ENCODE data around the gene MUC5B.

MUC5B gene

DNA sequence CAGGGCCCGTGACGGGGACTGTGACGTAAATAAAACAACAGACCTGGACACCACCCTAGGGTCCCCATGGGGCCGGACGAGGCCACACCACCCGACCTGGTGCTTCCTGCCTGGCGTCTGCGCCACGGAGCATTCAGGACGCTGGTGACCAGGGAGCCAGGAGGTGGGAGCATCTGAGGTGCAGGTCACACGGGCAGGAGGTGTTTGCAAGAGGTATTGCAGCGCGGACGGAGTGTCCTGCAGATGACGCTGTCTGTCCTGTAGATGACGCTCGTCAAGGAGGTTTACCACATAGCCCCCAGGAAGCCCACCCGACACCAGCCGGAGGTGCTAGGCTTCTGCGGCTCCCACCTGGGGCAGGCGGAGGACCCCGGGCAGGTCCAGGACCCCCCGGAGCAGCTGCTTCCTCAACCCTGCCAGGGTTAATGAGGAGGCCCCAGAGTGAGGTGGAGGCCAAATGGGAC is 986 bp upstream of the MUC5B start:
- peaks cover 17% of the 10 kb centered on the region for H3K27me3 ChIP-seq (ENCODE audit: control insufficient read depth, insufficient read depth, low read length)
- no peak overlapping the region for H3K9ac ChIP-seq (ENCODE audit: low read length)
- H3K4me1 ChIP-seq (ENCODE audit: control insufficient read depth, insufficient read depth, low read length): peaks cover 39% of the 10 kb centered on the region

DNA sequence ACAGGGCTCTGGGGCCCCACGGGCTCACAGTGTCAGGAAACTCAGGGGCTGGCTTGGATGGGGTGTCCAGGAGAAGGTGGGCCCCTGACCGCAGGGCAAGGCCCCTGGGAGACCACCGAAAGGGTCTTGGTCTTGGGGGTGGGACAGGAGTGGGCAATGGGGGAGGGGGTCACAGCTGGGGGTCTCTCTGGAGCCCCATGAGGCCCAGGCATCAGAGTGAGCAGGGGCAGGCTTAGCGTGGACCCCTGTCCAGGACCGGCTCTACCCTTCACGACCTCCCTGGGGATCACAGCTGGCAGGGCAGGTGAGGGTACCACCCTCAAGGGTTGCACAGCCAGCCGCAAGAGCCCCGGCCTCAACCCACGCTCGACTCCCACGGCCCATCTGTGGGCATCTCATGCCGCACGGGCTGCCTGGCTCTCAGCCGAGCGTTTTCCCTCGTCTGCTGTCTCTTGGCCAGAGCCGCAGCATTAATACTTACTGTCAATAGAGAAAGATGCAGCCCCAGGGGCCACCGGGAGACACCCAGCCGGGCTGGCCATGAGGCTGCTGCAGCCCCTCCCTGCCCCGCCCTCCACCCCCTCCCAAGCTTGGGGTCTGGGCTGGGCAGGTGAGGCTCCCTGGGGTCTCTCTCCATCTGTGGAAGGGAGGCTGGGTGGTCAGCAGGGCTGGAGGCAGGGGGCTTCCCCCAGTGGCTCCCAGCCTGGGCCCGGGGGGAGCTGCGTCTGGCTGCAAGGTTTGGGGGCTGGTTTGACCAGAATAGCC is 662 bp downstream of the MUC5B start:
- peaks cover 17% of the 10 kb centered on the region for H3K27me3 ChIP-seq (ENCODE audit: control insufficient read depth, insufficient read depth, low read length)
- no peak overlapping the region for H3K4me3 ChIP-seq (ENCODE audit: low read length)
- H3K36me3 ChIP-seq (ENCODE audit: control insufficient read depth, insufficient read depth, low read length): no peaks in the 10 kb centered on the region
- peaks cover 39% of the 10 kb centered on the region for H3K4me1 ChIP-seq (ENCODE audit: control insufficient read depth, insufficient read depth, low read length)
- H3K9me3 ChIP-seq (ENCODE audit: control insufficient read depth, low read length): no peaks in the 10 kb centered on the region
- no peak overlapping the region for H3K9ac ChIP-seq (ENCODE audit: low read length)

More for the DNA sequence above, 986 bp upstream of the MUC5B start:
- H3K36me3 ChIP-seq (ENCODE audit: control insufficient read depth, insufficient read depth, low read length): no peaks in the 10 kb centered on the region
- no peaks in the 10 kb centered on the region for H3K9me3 ChIP-seq (ENCODE audit: control insufficient read depth, low read length)
- H3K4me3 ChIP-seq (ENCODE audit: low read length): no peak overlapping the region

DNA sequence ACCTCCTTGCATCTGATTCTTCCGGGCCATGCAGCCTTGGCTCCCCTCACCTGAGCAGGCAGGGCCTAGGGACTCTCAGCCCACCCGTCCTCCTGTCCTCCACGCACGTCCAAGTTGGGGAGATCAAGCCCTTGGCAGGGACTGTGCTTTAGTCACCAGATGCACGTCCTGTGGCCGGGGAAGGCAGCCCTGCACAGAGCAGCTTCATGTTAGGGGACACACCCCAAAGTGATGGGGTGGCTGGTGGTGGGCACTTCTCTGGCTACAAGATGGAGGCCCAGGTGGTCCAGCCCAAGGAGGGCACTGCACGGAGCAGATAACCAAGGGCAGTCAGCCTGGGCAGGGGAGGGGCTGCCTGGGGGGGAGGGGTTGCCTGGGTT is 1.2 kb downstream of the MUC5B start:
- Histone ChIP-seq H3K36me3 (ENCODE audit: control insufficient read depth, insufficient read depth, low read length) (no peaks in the 10 kb centered on the region), H3K9me3 (ENCODE audit: control insufficient read depth, low read length) (no peaks in the 10 kb centered on the region), H3K4me1 (ENCODE audit: control insufficient read depth, insufficient read depth, low read length) (peaks cover 37% of the 10 kb centered on the region), H3K9ac (ENCODE audit: low read length) (no peak overlapping the region), H3K27me3 (ENCODE audit: control insufficient read depth, insufficient read depth, low read length) (peaks cover 17% of the 10 kb centered on the region), H3K4me3 (ENCODE audit: low read length) (no peak overlapping the region)

GRCh38 chr11:1224491-1225385 is 1.9 kb downstream of the MUC5B start:
- Histone ChIP-seq H3K4me1 (ENCODE audit: control insufficient read depth, insufficient read depth, low read length) (peaks cover 31% of the 10 kb centered on the region), H3K27me3 (ENCODE audit: control insufficient read depth, insufficient read depth, low read length) (peaks cover 17% of the 10 kb centered on the region), H3K9ac (ENCODE audit: low read length) (no peak overlapping the region), H3K4me3 (ENCODE audit: low read length) (no peak overlapping the region), H3K36me3 (ENCODE audit: control insufficient read depth, insufficient read depth, low read length) (no peaks in the 10 kb centered on the region), H3K9me3 (ENCODE audit: control insufficient read depth, low read length) (no peaks in the 10 kb centered on the region)

- Histone ChIP-seq H3K36me3 (ENCODE audit: control insufficient read depth, insufficient read depth, low read length) (no peaks in the 10 kb centered on the region), H3K9me3 (ENCODE audit: control insufficient read depth, low read length) (no peaks in the 10 kb centered on the region), H3K4me3 (ENCODE audit: low read length) (no peak overlapping the region), H3K4me1 (ENCODE audit: control insufficient read depth, insufficient read depth, low read length) (peaks cover 23% of the 10 kb centered on the region), H3K27me3 (ENCODE audit: control insufficient read depth, insufficient read depth, low read length) (peaks cover 12% of the 10 kb centered on the region), H3K9ac (ENCODE audit: low read length) (no peak overlapping the region)
Measured at GRCh38 chr11:1225386-1226225, 2.7 kb downstream of the MUC5B start.

DNA sequence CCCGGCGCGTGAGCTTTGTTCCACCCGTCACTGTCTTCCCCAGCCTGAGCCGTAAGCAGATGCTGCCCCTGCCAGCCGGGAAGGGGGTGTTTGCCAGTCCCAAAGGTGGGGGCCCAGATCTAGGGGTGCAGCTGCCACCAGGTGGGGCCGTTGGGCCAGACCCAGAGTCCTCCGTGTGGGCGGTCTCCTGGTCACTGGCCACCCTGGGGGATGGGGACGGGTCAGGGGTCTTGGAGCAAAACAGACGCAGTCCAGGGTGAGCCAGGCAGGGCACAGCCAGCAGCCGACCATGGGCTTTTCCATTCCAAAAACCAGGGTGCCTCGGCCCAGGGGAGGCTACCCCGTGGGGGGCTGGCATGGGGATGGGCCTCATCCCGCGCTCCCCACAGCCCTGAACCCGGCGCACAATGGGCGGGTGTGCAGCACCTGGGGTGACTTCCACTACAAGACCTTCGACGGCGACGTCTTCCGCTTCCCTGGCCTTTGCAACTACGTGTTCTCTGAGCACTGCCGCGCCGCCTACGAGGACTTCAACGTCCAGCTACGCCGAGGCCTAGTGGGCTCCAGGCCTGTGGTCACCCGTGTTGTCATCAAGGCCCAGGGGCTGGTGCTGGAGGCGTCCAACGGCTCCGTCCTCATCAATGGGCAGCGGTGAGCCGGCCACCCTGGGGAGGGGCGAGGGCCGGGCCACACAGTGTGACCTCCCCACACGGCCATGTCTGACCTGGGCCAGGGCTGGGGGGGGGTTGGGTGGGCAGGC is 3.5 kb downstream of the MUC5B start:
- H3K27me3 ChIP-seq (ENCODE audit: control insufficient read depth, insufficient read depth, low read length): peaks cover 8% of the 10 kb centered on the region
- H3K9ac ChIP-seq (ENCODE audit: low read length): no peak overlapping the region

GRCh38 chr11:1226986-1227550 is 4.2 kb downstream of the MUC5B start:
- Histone ChIP-seq H3K9me3 (ENCODE audit: control insufficient read depth, low read length) (no peaks in the 10 kb centered on the region), H3K36me3 (ENCODE audit: control insufficient read depth, insufficient read depth, low read length) (no peaks in the 10 kb centered on the region), H3K4me1 (ENCODE audit: control insufficient read depth, insufficient read depth, low read length) (peaks cover 20% of the 10 kb centered on the region), H3K27me3 (ENCODE audit: control insufficient read depth, insufficient read depth, low read length) (peaks cover 3% of the 10 kb centered on the region), H3K4me3 (ENCODE audit: low read length) (no peak overlapping the region), H3K9ac (ENCODE audit: low read length) (no peak overlapping the region)

More for the DNA sequence above, 3.5 kb downstream of the MUC5B start:
- Histone ChIP-seq H3K36me3 (ENCODE audit: control insufficient read depth, insufficient read depth, low read length) (no peaks in the 10 kb centered on the region), H3K9me3 (ENCODE audit: control insufficient read depth, low read length) (no peaks in the 10 kb centered on the region), H3K4me3 (ENCODE audit: low read length) (no peak overlapping the region), H3K4me1 (ENCODE audit: control insufficient read depth, insufficient read depth, low read length) (peaks cover 23% of the 10 kb centered on the region)

DNA sequence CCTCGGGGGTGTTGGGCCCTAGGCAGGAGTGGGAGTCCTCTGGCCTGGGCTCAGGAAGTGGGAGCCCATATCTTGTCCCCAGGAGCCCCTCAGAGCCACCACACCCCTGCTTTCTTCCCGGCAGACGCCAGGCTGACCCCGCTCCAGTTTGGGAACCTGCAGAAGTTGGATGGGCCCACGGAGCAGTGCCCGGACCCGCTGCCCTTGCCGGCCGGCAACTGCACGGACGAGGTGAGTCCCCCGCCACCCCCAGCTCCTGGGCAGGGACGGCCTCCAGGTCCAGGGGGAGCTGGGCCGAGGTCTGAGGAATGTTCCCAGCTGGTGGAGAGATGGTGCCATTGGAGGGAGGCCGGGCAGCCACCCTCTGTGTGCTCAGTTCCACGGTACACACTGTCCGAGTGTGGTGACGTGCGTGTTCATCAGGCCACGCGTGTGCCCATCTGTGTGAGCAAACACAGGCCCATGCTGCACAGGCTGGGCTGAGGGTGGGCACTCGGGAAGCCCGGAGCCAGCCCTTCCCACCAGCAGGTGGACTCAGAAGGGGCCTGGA is 4.8 kb downstream of the MUC5B start:
- Histone ChIP-seq H3K4me3 (ENCODE audit: low read length) (no peak overlapping the region), H3K9ac (ENCODE audit: low read length) (no peak overlapping the region), H3K9me3 (ENCODE audit: control insufficient read depth, low read length) (no peaks in the 10 kb centered on the region), H3K27me3 (ENCODE audit: control insufficient read depth, insufficient read depth, low read length) (no peaks in the 10 kb centered on the region), H3K36me3 (ENCODE audit: control insufficient read depth, insufficient read depth, low read length) (no peaks in the 10 kb centered on the region), H3K4me1 (ENCODE audit: control insufficient read depth, insufficient read depth, low read length) (peaks cover 15% of the 10 kb centered on the region)

GRCh38 chr11:1228101-1228821 is 5.4 kb downstream of the MUC5B start:
- no peak overlapping the region for H3K4me3 ChIP-seq (ENCODE audit: low read length)
- no peak overlapping the region for H3K9ac ChIP-seq (ENCODE audit: low read length)
- H3K9me3 ChIP-seq (ENCODE audit: control insufficient read depth, low read length): no peaks in the 10 kb centered on the region
- no peaks in the 10 kb centered on the region for H3K36me3 ChIP-seq (ENCODE audit: control insufficient read depth, insufficient read depth, low read length)
- H3K4me1 ChIP-seq (ENCODE audit: control insufficient read depth, insufficient read depth, low read length): peaks cover 11% of the 10 kb centered on the region
- H3K27me3 ChIP-seq (ENCODE audit: control insufficient read depth, insufficient read depth, low read length): no peaks in the 10 kb centered on the region

- H3K4me1 ChIP-seq (ENCODE audit: control insufficient read depth, insufficient read depth, low read length): peaks cover 8% of the 10 kb centered on the region
- H3K9ac ChIP-seq (ENCODE audit: low read length): no peak overlapping the region
- H3K36me3 ChIP-seq (ENCODE audit: control insufficient read depth, insufficient read depth, low read length): no peaks in the 10 kb centered on the region
- H3K9me3 ChIP-seq (ENCODE audit: control insufficient read depth, low read length): no peaks in the 10 kb centered on the region
- H3K27me3 ChIP-seq (ENCODE audit: control insufficient read depth, insufficient read depth, low read length): no peaks in the 10 kb centered on the region
- H3K4me3 ChIP-seq (ENCODE audit: low read length): no peak overlapping the region
Measured at GRCh38 chr11:1228921-1229451, 6.1 kb downstream of the MUC5B start.
